Cardiac muscle cell (in vitro differentiated cells and primary cell): ENCODE measurements around the gene VGLL4. TPM values are rescaled to one million over a fixed set of nuclear protein-coding genes. Genes with fewer than 3 reads are reported as not detected.

ENCODE experiments used
- DNase-seq, 2 donors: peaks; one replicate each; pipeline versions ENCODE4 v3.0.0 to v3.0.0-alpha.2; 2010 to 2017; ENCODE audit warnings: low read depth in 1 of 2, low spot score in 1 of 2
- H3K27ac ChIP-seq: fragments of 200-600 bp; sonication (generic); 2 replicates; pipeline ENCODE4 v1.5.1; 2016
- H3K27me3 ChIP-seq: fragments of 200-600 bp; sonication (generic); 2 replicates; pipeline ENCODE4 v1.6.0; 2016; ENCODE audit warnings: control low read depth
- H3K36me3 ChIP-seq: fragments of 200-600 bp; sonication (generic); 2 replicates; pipeline ENCODE4 v1.5.1; 2016; ENCODE audit warnings: control low read depth
- H3K4me1 ChIP-seq: fragments of 200-600 bp; sonication (generic); 2 replicates; pipeline ENCODE4 v1.8.1; 2017; ENCODE audit warnings: low read depth, mild to moderate bottlenecking, mixed run types
- H3K4me3 ChIP-seq: fragments of 200-600 bp; sonication (generic); 2 replicates; pipeline ENCODE4 v1.5.1; 2016; ENCODE audit warnings: mild to moderate bottlenecking
- H3K9me3 ChIP-seq: fragments of 200-600 bp; sonication (generic); 2 replicates; pipeline ENCODE4 v1.5.1; 2017; ENCODE audit warnings: low read depth, mild to moderate bottlenecking, control low read depth
- CTCF ChIP-seq: IDR thresholded peaks from 2 replicates; pipeline ENCODE4 v1.5.1; 2012; ENCODE audit warnings: low read depth, mild to moderate bottlenecking, low read length
- polyA plus RNA-seq: library from polyadenylated mRNA; unstranded; fragments of >200 nt; fragmentation: Nextera tagmentation; extraction: Ambion mirVana; gene quantifications from 2 replicates; pipeline ENCODE4 v1.2.1, GENCODE V29; 2016
- total RNA-seq: library from RNA; depleted of rRNA; stranded (reverse); fragments of >200 nt; gene quantifications from 2 replicates; pipeline ENCODE4 v1.2.3, GENCODE V29; 2016

Gene VGLL4
- total and polyA plus RNA-seq, 2 experiments from 2014 or later: 62.9 to 147 TPM

GRCh38 chr3:11609481-11609880 lies 34.2 kb downstream of the VGLL4 start:
- H3K27me3 ChIP-seq: no peaks in the 10 kb centered on the region
- H3K36me3 ChIP-seq: no peaks in the 10 kb centered on the region
- peak overlapping the region; percentile 31 for H3K27ac ChIP-seq
- H3K4me1 ChIP-seq: peaks cover 72% of the 10 kb centered on the region
- DNase-seq: no peak
- no peak for TF ChIP-seq CTCF
- H3K4me3 ChIP-seq: no peak overlapping the region
- H3K9me3 ChIP-seq: no peaks in the 10 kb centered on the region

GRCh38 chr3:11607816-11608215 lies 35.9 kb downstream of the VGLL4 start:
- peak; percentile 36 to 59 for DNase-seq

GRCh38 chr3:11606865-11607440 lies 36.8 kb downstream of the VGLL4 start:
- Histone ChIP-seq H3K4me1 (peaks cover 64% of the 10 kb centered on the region), H3K27me3 (no peaks in the 10 kb centered on the region), H3K4me3 (no peak overlapping the region), H3K27ac (peak overlapping the region; percentile 52), H3K36me3 (no peaks in the 10 kb centered on the region), H3K9me3 (no peaks in the 10 kb centered on the region)
- no peak for DNase-seq
- no peak for TF ChIP-seq CTCF

More at GRCh38 chr3:11607816-11608215, 35.9 kb downstream of the VGLL4 start:
- H3K4me1 ChIP-seq: peaks cover 72% of the 10 kb centered on the region
- no peaks in the 10 kb centered on the region for H3K9me3 ChIP-seq
- no peak for TF ChIP-seq CTCF
- peak overlapping the region; percentile 52 for H3K27ac ChIP-seq
- no peaks in the 10 kb centered on the region for H3K27me3 ChIP-seq
- H3K4me3 ChIP-seq: no peak overlapping the region
- no peaks in the 10 kb centered on the region for H3K36me3 ChIP-seq

- peak overlapping the region; percentile 29 for H3K27ac ChIP-seq
- TF ChIP-seq CTCF: no peak
- no peaks in the 10 kb centered on the region for H3K9me3 ChIP-seq
- DNase-seq: no peak
- H3K4me1 ChIP-seq: peaks cover 56% of the 10 kb centered on the region
- H3K36me3 ChIP-seq: no peaks in the 10 kb centered on the region
- no peak overlapping the region for H3K4me3 ChIP-seq
- H3K27me3 ChIP-seq: no peaks in the 10 kb centered on the region
Measured at GRCh38 chr3:11606090-11606784, 37.5 kb downstream of the VGLL4 start.

GRCh38 chr3:11605398-11605797 lies 38.3 kb downstream of the VGLL4 start:
- peaks cover 55% of the 10 kb centered on the region for H3K4me1 ChIP-seq
- TF ChIP-seq CTCF: no peak
- H3K4me3 ChIP-seq: no peak overlapping the region
- H3K9me3 ChIP-seq: no peaks in the 10 kb centered on the region
- H3K36me3 ChIP-seq: peaks cover 4% of the 10 kb centered on the region
- DNase-seq: no peak
- no peak overlapping the region for H3K27ac ChIP-seq
- H3K27me3 ChIP-seq: no peaks in the 10 kb centered on the region
